DOHH2 (cell line): ENCODE measurements around the gene FRRS1L.

Experiments
- CTCF ChIP-seq: fragments of 200-600 bp; sonication (generic); IDR thresholded peaks from one replicate; pipeline ENCODE4 v1.5.1; 2014; ENCODE audit warnings: antibody characterized with exemption, mild to moderate bottlenecking, low read depth, low read length; ENCODE audit not compliant: poor library complexity, severe bottlenecking
- EZH2phosphoT487 ChIP-seq: fragments of 200-600 bp; sonication (generic); IDR thresholded peaks from 2 replicates; pipeline ENCODE4 v1.6.1; 2017; ENCODE audit warnings: borderline replicate concordance, mild to moderate bottlenecking, antibody characterized with exemption, low read length, moderate library complexity, mixed read lengths

GRCh38 chr9:109141375-109141774 lies 25.7 kb downstream of the FRRS1L start:
- TF ChIP-seq CTCF: no peak
- no peak for TF ChIP-seq EZH2phosphoT487
